Keratinocyte (primary cell): ENCODE measurements around the gene GALNT6. TPM values are rescaled to one million over a fixed set of nuclear protein-coding genes. Genes with fewer than 3 reads are reported as not detected.

Source experiments
- DNase-seq: peaks from one replicate; pipeline ENCODE4 v3.0.0-alpha.2; 2011; ENCODE audit warnings: low read depth, missing footprints, low spot score
- FAIRE-seq: peaks from 2 replicates; lab custom pipeline; 2011; peaks lifted over from hg19 to GRCh38; lab: Jason Lieb, UNC
- H2AFZ ChIP-seq: 2 replicates; pipeline ENCODE4 v1.6.0; 2012; ENCODE audit warnings: low read length, control low read depth, inconsistent platforms; ENCODE audit not compliant: control insufficient read depth
- H3K27ac ChIP-seq: 2 replicates; pipeline ENCODE4 v1.5.1; 2011; ENCODE audit warnings: low read length; ENCODE audit not compliant: control insufficient read depth, insufficient read depth
- H3K27me3 ChIP-seq: 3 replicates; pipeline ENCODE4 v1.6.0; 2011; ENCODE audit warnings: low read length; ENCODE audit not compliant: control insufficient read depth, insufficient read depth; ENCODE audit errors: extremely low read depth
- H3K36me3 ChIP-seq, 2 experiments: 2 replicates in 1 of 2; 3 replicates in 1 of 2; pipeline ENCODE4 v1.5.1; 2011; ENCODE audit warnings: low read length in 2 of 2, mild to moderate bottlenecking in 1 of 2; ENCODE audit not compliant: control insufficient read depth in 2 of 2, insufficient read depth in 2 of 2; ENCODE audit errors: extremely low read depth in 1 of 2
- H3K4me1 ChIP-seq: 3 replicates; pipeline ENCODE4 v1.5.1; 2011; ENCODE audit warnings: low read length; ENCODE audit not compliant: control insufficient read depth, insufficient read depth; ENCODE audit errors: extremely low read depth
- H3K4me2 ChIP-seq: 3 replicates; pipeline ENCODE4 v1.6.0; 2011; ENCODE audit warnings: low read depth, low read length; ENCODE audit not compliant: control insufficient read depth, insufficient read depth; ENCODE audit errors: extremely low read depth
- H3K4me3 ChIP-seq, 3 experiments: fragments of 200-600 bp in 1 of 3; sonication (generic) in 1 of 3; 2 replicates in 2 of 3; 3 replicates in 1 of 3; pipeline ENCODE4 v1.5.1; 2011 to 2016; ENCODE audit warnings: low read length in 3 of 3, mild to moderate bottlenecking in 3 of 3, control low read depth in 2 of 3, inconsistent platforms in 1 of 3, low read depth in 1 of 3, mixed read lengths in 1 of 3, mixed run types in 1 of 3, moderate library complexity in 1 of 3; ENCODE audit not compliant: control insufficient read depth in 2 of 3, insufficient read depth in 2 of 3; ENCODE audit errors: extremely low read depth in 1 of 3
- H3K79me2 ChIP-seq: 2 replicates; pipeline ENCODE4 v1.6.0; 2012; ENCODE audit warnings: low read length; ENCODE audit not compliant: control insufficient read depth, insufficient read depth
- H3K9ac ChIP-seq: 3 replicates; pipeline ENCODE4 v1.6.0; 2011; ENCODE audit warnings: low read length; ENCODE audit not compliant: control insufficient read depth, insufficient read depth; ENCODE audit errors: extremely low read depth
- H3K9me1 ChIP-seq: 3 replicates; pipeline ENCODE4 v1.6.0; 2011; ENCODE audit warnings: low read length; ENCODE audit not compliant: control insufficient read depth, insufficient read depth; ENCODE audit errors: extremely low read depth
- H3K9me3 ChIP-seq: 2 replicates; pipeline ENCODE4 v1.5.1; 2012; ENCODE audit warnings: low read depth, low read length; ENCODE audit not compliant: control insufficient read depth
- H4K20me1 ChIP-seq: 3 replicates; pipeline ENCODE4 v1.6.0; 2011; ENCODE audit warnings: low read length; ENCODE audit not compliant: control insufficient read depth, insufficient read depth; ENCODE audit errors: extremely low read depth
- EZH2 ChIP-seq: IDR thresholded peaks from one replicate; pipeline ENCODE4 v1.6.1; 2012; ENCODE audit warnings: inconsistent platforms, mild to moderate bottlenecking, low read length, moderate library complexity
- dilution Hi-C: fragments of 300-500 bp; cut with MboI; formaldehyde crosslinking; loops from one replicate; pipeline ENCODE4 v1.7.0; 2020; ENCODE audit warnings: low sequenced_read_pairs; ENCODE audit not compliant: extremely low pct_ligation_motif_present
- polyA plus RNA-seq, 5 experiments: library from polyadenylated mRNA; depleted of rRNA in 3 of 5; stranded (reverse) in 3 of 5; stranded (forward) in 1 of 5; unstranded in 1 of 5; fragments of >200 nt; gene quantifications; 1 replicate in 1 of 5; 2 replicates in 3 of 5; 3 replicates in 1 of 5; pipeline versions ENCODE4 v1.2.1 to v1.2.3, GENCODE V29; 2011 to 2012; ENCODE audit warnings: missing spikeins in 2 of 5, low read depth in 1 of 5, low replicate concordance in 1 of 5
- TF ChIP-seq, protein P1 (sequence below), 3 experiments: IDR thresholded peaks in 1 of 3; conservative IDR thresholded peaks in 1 of 3; optimal IDR thresholded peaks in 1 of 3; 2 replicates in 2 of 3; 3 replicates in 1 of 3; pipeline versions ENCODE3 to v1.5.1; 2011; ENCODE audit warnings: low read length in 3 of 3, mild to moderate bottlenecking in 3 of 3, moderate library complexity in 2 of 3, control low read depth in 1 of 3, inconsistent platforms in 1 of 3; ENCODE audit not compliant: insufficient read depth in 2 of 3; ENCODE audit errors: extremely low read depth in 1 of 3

GALNT6 gene
- polyA plus RNA-seq, 1 donor (not counting 4 experiments of a cell fraction or from before 2014, with no cell fraction given): 42.7 TPM

DNA sequence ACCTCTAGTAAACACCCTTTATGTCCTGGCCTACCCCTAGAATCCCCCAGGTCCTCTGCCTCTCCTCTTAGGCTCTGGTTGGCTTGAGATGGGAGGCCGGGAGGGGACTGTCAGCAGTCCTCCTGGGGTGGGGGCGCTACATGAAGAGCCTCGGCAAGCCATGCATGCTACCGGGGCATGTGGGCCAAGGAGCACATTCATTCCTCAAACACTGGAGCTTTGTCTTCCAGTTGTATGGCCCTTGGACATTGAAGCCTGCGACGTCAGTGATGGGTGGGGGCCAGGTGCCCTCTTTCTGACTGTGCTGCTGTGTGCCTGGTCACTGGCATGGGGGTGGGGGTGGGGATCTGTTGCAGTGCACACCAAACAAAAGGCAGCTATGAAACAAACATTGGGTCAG, 28.9 kb downstream of the GALNT6 start:
- Histone ChIP-seq H3K4me1 (no peaks in the 10 kb centered on the region), H3K9me3 (no peaks in the 10 kb centered on the region), H2AFZ (no peak overlapping the region), H3K36me3 (peaks cover 31 to 48% of the 10 kb centered on the region in 2 experiments), H3K4me3 (no peak overlapping the region), H4K20me1 (no peaks in the 10 kb centered on the region), H3K27ac (no peak overlapping the region), H3K9me1 (no peaks in the 10 kb centered on the region), H3K79me2 (no peaks in the 10 kb centered on the region), H3K27me3 (no peaks in the 10 kb centered on the region), H3K9ac (no peak overlapping the region), H3K4me2 (no peak overlapping the region)
- TF ChIP-seq EZH2: no peak
- TF ChIP-seq, protein P1, sequence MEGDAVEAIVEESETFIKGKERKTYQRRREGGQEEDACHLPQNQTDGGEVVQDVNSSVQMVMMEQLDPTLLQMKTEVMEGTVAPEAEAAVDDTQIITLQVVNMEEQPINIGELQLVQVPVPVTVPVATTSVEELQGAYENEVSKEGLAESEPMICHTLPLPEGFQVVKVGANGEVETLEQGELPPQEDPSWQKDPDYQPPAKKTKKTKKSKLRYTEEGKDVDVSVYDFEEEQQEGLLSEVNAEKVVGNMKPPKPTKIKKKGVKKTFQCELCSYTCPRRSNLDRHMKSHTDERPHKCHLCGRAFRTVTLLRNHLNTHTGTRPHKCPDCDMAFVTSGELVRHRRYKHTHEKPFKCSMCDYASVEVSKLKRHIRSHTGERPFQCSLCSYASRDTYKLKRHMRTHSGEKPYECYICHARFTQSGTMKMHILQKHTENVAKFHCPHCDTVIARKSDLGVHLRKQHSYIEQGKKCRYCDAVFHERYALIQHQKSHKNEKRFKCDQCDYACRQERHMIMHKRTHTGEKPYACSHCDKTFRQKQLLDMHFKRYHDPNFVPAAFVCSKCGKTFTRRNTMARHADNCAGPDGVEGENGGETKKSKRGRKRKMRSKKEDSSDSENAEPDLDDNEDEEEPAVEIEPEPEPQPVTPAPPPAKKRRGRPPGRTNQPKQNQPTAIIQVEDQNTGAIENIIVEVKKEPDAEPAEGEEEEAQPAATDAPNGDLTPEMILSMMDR (optimal IDR thresholded peaks at IDR 0.05 in 1 of 3, IDR thresholded peaks at IDR 0.05 in 1 of 3, conservative IDR thresholded peaks at IDR 0.05 in 1 of 3; ENCODE audit: extremely low read depth in 1 of 3, insufficient read depth in 2 of 3, low read length in 3 of 3): no peak
- no peak for FAIRE-seq
- dilution Hi-C loops: no loop called here
- DNase-seq: no peak

DNA sequence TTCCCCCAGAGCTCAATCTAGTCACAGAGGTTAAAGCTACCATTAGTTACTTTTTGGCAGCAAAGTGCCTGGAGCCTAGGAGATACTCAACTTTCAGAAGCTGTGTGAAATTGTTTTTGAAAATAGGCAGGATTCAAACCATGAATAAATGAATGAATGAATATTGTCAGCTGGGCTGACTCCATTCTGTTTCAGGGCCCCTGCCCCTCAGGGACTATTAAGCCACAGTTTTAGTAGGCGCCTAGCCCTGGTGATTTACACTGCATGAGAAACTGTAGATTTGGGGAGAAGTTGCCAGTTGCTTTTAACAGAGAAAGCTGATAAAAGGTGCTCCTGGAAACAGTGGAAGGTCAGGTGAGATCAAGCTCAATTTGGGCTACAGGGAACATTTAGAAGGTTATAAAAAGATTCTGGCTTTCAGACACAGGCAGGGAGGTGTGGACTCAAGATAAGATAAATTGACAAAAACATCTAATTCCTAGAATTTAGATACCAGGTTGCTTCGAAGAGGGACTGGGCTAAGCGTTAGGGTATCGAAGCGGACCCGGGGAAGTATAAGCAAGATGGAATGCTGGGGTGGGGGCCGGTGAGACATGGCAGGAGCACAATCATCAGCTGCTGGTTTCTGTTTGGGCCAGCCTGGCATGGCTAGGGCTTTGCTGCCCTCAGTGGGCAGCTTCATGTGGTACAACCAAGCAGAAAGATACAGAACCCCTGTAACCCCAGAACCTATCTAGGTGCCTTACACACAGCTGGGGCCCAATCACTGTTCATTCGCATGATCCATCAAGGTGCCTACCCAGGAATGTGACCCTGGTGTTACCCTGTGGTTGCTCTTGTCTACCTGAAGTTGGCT, 29.8 kb downstream of the GALNT6 start:
- no peak for FAIRE-seq
- Histone ChIP-seq H2AFZ (no peak overlapping the region), H4K20me1 (no peaks in the 10 kb centered on the region), H3K9me3 (no peaks in the 10 kb centered on the region), H3K79me2 (no peaks in the 10 kb centered on the region), H3K4me2 (no peak overlapping the region), H3K36me3 (peaks cover 36 to 52% of the 10 kb centered on the region in 2 experiments), H3K9me1 (no peaks in the 10 kb centered on the region), H3K4me1 (no peaks in the 10 kb centered on the region), H3K9ac (no peak overlapping the region), H3K27me3 (no peaks in the 10 kb centered on the region), H3K4me3 (no peak overlapping the region), H3K27ac (no peak overlapping the region)
- no peak for DNase-seq
- dilution Hi-C loops: no loop called here
- TF ChIP-seq, protein P1 (optimal IDR thresholded peaks at IDR 0.05 in 1 of 3, IDR thresholded peaks at IDR 0.05 in 1 of 3, conservative IDR thresholded peaks at IDR 0.05 in 1 of 3; ENCODE audit: extremely low read depth in 1 of 3, insufficient read depth in 2 of 3, low read length in 3 of 3): no peak
- no peak for TF ChIP-seq EZH2
